NOMO-1 treated with dmso at 0.1 percent for 144 hours (cell line): ENCODE results near the gene ARRB2.
"Not testable (repeated sequence)": the region's sequence is repeated elsewhere in the genome, so short reads cannot be mapped to it uniquely, and the experiment has no call there.

Source experiments
- DNase-seq: peaks from one replicate; lab custom pipeline; 2025; ENCODE audit not compliant: unreplicated experiment; lab: John Stamatoyannopoulos, UW

Gene ARRB2

GRCh38 chr17:4699401-4700056, 10.9 kb upstream of the ARRB2 start:
- DNase-seq, result not testable (repeated sequence)

- DNase-seq, result no peak
Measured at GRCh38 chr17:4701116-4701515, 9.3 kb upstream of the ARRB2 start.

- no peak for DNase-seq
Measured at GRCh38 chr17:4703330-4703691, 7.1 kb upstream of the ARRB2 start.

GRCh38 chr17:4704574-4704907, 5.9 kb upstream of the ARRB2 start:
- DNase-seq, result not testable (repeated sequence)

GRCh38 chr17:4704991-4705390, 5.4 kb upstream of the ARRB2 start:
- DNase-seq, result no peak

- DNase-seq, result no peak
Measured at GRCh38 chr17:4706121-4706520, 4.3 kb upstream of the ARRB2 start.

GRCh38 chr17:4708436-4708835, 2.0 kb upstream of the ARRB2 start:
- no peak for DNase-seq

GRCh38 chr17:4710693-4711634, 532 bp downstream of the ARRB2 start:
- DNase-seq, result peak; percentile 62

- DNase-seq, result peak; percentile 62
Measured at GRCh38 chr17:4711661-4712181, 1.3 kb downstream of the ARRB2 start.

GRCh38 chr17:4712526-4712925, 2.1 kb downstream of the ARRB2 start:
- DNase-seq, result no peak

GRCh38 chr17:4714340-4715062, 4.1 kb downstream of the ARRB2 start:
- DNase-seq, result not testable (repeated sequence)

- DNase-seq, result no peak
Measured at GRCh38 chr17:4715063-4715744, 4.8 kb downstream of the ARRB2 start.

GRCh38 chr17:4716081-4716480, 5.6 kb downstream of the ARRB2 start:
- DNase-seq, result no peak

GRCh38 chr17:4717791-4718190, 7.4 kb downstream of the ARRB2 start:
- no peak for DNase-seq

GRCh38 chr17:4718276-4718675, 7.8 kb downstream of the ARRB2 start:
- no peak for DNase-seq

GRCh38 chr17:4719146-4719545, 8.7 kb downstream of the ARRB2 start:
- no peak for DNase-seq

- no peak for DNase-seq
Measured at GRCh38 chr17:4719684-4720221, 9.3 kb downstream of the ARRB2 start.

- no peak for DNase-seq
Measured at GRCh38 chr17:4720787-4721186, 10.4 kb downstream of the ARRB2 start.

GRCh38 chr17:4721203-4722135, 11.0 kb downstream of the ARRB2 start:
- DNase-seq, result no peak
